ENCODE results near the gene TANC1.

TANC1 gene

DNA sequence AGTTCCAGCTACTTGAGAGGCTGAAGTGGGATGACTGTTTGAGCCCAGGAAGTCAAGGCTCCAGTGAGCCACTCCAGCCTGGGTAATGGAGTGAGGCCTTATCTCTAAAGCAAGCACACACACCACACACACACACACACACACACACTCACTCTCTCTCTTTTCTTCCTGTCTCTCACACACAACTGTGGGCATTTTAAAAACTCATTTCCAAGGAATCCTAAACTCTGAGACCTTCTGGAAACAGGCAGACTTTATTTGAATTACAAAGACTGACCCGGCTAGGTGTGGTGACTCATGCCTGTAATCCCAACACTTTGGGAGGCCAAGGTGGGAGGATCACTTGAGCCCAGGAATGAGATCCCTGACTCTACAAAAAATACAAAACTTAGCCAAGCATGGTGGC is 296.7 kb downstream of the TANC1 start:
- 77 to 83% methylated on average over 1 of the region's 1 CpG for WGBS, 2 experiments
- Histone ChIP-seq H3K9me3 (ENCODE audit: control insufficient read depth, low read length) (no peaks in the 10 kb centered on the region), H3K4me3 (ENCODE audit: insufficient read depth, low read depth, low read length) (no peak overlapping the region), H3K4me1 (ENCODE audit: control insufficient read depth, insufficient read depth, low read length) (no peaks in the 10 kb centered on the region), H3K36me3 (ENCODE audit: control insufficient read depth, insufficient read depth, low read length) (no peaks in the 10 kb centered on the region), H3K27me3 (ENCODE audit: control insufficient read depth, insufficient read depth, low read length, poor library complexity, severe bottlenecking) (no peaks in the 10 kb centered on the region), H3K27ac (ENCODE audit: insufficient read depth, low read depth, low read length, poor library complexity, severe bottlenecking) (no peak overlapping the region)

DNA sequence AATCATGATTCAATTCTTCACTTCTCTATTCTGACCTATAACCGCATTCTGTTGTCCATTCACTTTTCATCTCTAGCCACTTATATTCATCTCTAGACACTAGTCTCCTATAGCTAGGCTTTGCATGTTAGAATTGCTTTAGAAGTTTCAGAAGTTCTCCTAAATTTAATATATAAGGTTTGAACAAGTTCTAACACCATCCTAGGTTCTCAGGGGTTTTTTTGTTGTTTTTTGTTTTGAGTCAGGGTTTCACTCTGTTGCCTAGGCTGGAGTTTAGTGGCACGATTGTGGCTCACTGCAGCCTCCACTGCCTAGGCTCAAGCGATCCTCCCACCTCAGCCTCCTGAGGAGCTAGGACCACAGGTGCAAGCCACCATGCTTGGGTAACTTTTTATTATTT is 298.1 kb downstream of the TANC1 start:
- H3K27ac ChIP-seq (ENCODE audit: insufficient read depth, low read depth, low read length, poor library complexity, severe bottlenecking) = no peak overlapping the region
- no peak overlapping the region for H3K4me3 ChIP-seq (ENCODE audit: insufficient read depth, low read depth, low read length)
- no peaks in the 10 kb centered on the region for H3K9me3 ChIP-seq (ENCODE audit: control insufficient read depth, low read length)
- H3K4me1 ChIP-seq (ENCODE audit: control insufficient read depth, insufficient read depth, low read length) = no peaks in the 10 kb centered on the region
- no peaks in the 10 kb centered on the region for H3K36me3 ChIP-seq (ENCODE audit: control insufficient read depth, insufficient read depth, low read length)
- H3K27me3 ChIP-seq (ENCODE audit: control insufficient read depth, insufficient read depth, low read length, poor library complexity, severe bottlenecking) = no peaks in the 10 kb centered on the region
- WGBS, 2 experiments = 91 to 95% methylated on average over 3 of the region's 3 CpGs

- 96 to 100% methylated on average over 1 of the region's 1 CpG for WGBS, 2 experiments
- H3K9me3 ChIP-seq (ENCODE audit: control insufficient read depth, low read length) = no peaks in the 10 kb centered on the region
- H3K4me1 ChIP-seq (ENCODE audit: control insufficient read depth, insufficient read depth, low read length) = peaks cover 7% of the 10 kb centered on the region
- no peak overlapping the region for H3K27ac ChIP-seq (ENCODE audit: insufficient read depth, low read depth, low read length, poor library complexity, severe bottlenecking)
- no peaks in the 10 kb centered on the region for H3K27me3 ChIP-seq (ENCODE audit: control insufficient read depth, insufficient read depth, low read length, poor library complexity, severe bottlenecking)
- H3K4me3 ChIP-seq (ENCODE audit: insufficient read depth, low read depth, low read length) = no peak overlapping the region
- no peaks in the 10 kb centered on the region for H3K36me3 ChIP-seq (ENCODE audit: control insufficient read depth, insufficient read depth, low read length)
These were observed 299.5 kb downstream of the TANC1 start for GRCh38 chr2:159267921-159268320.

GRCh38 chr2:159270744-159271379 is 302.4 kb downstream of the TANC1 start:
- no peaks in the 10 kb centered on the region for H3K9me3 ChIP-seq (ENCODE audit: control insufficient read depth, low read length)
- no peak overlapping the region for H3K4me3 ChIP-seq (ENCODE audit: insufficient read depth, low read depth, low read length)
- peaks cover 7% of the 10 kb centered on the region for H3K4me1 ChIP-seq (ENCODE audit: control insufficient read depth, insufficient read depth, low read length)
- no peaks in the 10 kb centered on the region for H3K27me3 ChIP-seq (ENCODE audit: control insufficient read depth, insufficient read depth, low read length, poor library complexity, severe bottlenecking)
- H3K27ac ChIP-seq (ENCODE audit: insufficient read depth, low read depth, low read length, poor library complexity, severe bottlenecking) = no peak overlapping the region
- 94 to 96% methylated on average over 4 of the region's 4 CpGs for WGBS, 2 experiments
- no peaks in the 10 kb centered on the region for H3K36me3 ChIP-seq (ENCODE audit: control insufficient read depth, insufficient read depth, low read length)

DNA sequence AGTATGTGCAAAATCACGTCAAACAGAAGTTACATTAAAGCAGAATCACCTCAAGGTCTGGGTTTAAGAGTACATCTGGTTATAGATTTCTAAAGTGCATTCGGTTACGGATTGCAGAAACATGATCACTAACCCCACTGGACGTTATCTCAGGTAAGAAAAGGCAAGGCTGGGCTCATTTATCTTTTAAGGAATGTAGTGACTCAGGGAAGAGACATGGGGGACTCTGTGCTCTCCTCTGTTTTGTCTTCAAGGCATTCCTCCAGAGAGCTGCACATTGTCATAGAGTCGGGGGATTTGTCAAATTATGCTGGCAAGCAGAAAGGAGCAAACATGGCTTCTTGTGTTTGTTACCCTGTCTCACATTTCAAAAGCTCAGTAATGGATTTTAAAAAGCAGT is 303.7 kb downstream of the TANC1 start:
- Histone ChIP-seq H3K27ac (ENCODE audit: insufficient read depth, low read depth, low read length, poor library complexity, severe bottlenecking) (peak overlapping the region; percentile 50), H3K9me3 (ENCODE audit: control insufficient read depth, low read length) (no peaks in the 10 kb centered on the region), H3K36me3 (ENCODE audit: control insufficient read depth, insufficient read depth, low read length) (no peaks in the 10 kb centered on the region), H3K4me3 (ENCODE audit: insufficient read depth, low read depth, low read length) (no peak overlapping the region), H3K27me3 (ENCODE audit: control insufficient read depth, insufficient read depth, low read length, poor library complexity, severe bottlenecking) (no peaks in the 10 kb centered on the region), H3K4me1 (ENCODE audit: control insufficient read depth, insufficient read depth, low read length) (peaks cover 7% of the 10 kb centered on the region)
- WGBS, 2 experiments = 76 to 80% methylated on average over 5 of the region's 5 CpGs

DNA sequence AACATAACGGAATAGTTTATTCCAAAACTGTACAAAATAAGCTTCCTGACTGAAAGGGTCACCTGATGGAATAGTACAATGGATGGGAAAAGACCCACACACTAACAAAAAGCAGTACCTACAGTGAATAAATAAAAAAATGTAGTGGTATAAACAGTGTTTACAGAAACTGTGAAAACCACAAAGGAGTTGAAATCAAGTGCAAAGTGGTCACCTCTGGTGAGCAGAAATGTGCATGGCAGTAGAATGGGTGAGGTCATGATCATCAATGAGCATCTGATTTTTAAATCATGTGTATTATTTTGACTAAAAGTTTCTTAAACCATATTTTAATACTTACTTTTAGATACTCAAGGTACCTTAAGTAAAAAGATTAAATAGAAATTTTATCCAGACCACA is 306.7 kb downstream of the TANC1 start:
- 100% methylated on average over 1 of the region's 1 CpG; no CpG with 5 or more reads in 1 of the 2 experiments for WGBS, 2 experiments

DNA sequence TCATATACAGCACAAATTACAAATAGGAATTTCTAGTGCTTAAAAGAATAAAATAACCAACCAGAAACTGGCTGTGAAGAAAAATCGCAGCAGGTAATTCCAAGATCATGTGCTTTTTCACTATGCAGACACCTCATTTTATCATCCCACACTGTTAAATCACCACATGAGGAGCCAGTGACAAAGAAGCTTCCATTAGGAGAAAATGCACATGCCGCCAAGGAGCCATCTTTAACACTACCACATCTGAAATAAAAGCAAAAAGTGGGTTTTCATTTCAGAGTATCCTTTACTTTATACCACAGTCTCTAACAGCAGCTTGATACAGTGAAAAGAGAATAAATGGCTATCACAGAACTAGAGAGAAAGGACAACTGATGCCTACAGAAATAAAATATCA is 311.3 kb downstream of the TANC1 start:
- Histone ChIP-seq H3K4me1 (ENCODE audit: control insufficient read depth, insufficient read depth, low read length) (no peaks in the 10 kb centered on the region), H3K27ac (ENCODE audit: insufficient read depth, low read depth, low read length, poor library complexity, severe bottlenecking) (no peak overlapping the region), H3K36me3 (ENCODE audit: control insufficient read depth, insufficient read depth, low read length) (no peaks in the 10 kb centered on the region), H3K4me3 (ENCODE audit: insufficient read depth, low read depth, low read length) (no peak overlapping the region), H3K9me3 (ENCODE audit: control insufficient read depth, low read length) (no peaks in the 10 kb centered on the region), H3K27me3 (ENCODE audit: control insufficient read depth, insufficient read depth, low read length, poor library complexity, severe bottlenecking) (no peaks in the 10 kb centered on the region)
- WGBS, 2 experiments = 88 to 97% methylated on average over 2 of the region's 2 CpGs

More for the DNA sequence above, 306.7 kb downstream of the TANC1 start:
- H3K36me3 ChIP-seq (ENCODE audit: control insufficient read depth, insufficient read depth, low read length) = no peaks in the 10 kb centered on the region
- H3K4me1 ChIP-seq (ENCODE audit: control insufficient read depth, insufficient read depth, low read length) = peaks cover 7% of the 10 kb centered on the region
- no peaks in the 10 kb centered on the region for H3K27me3 ChIP-seq (ENCODE audit: control insufficient read depth, insufficient read depth, low read length, poor library complexity, severe bottlenecking)
- H3K4me3 ChIP-seq (ENCODE audit: insufficient read depth, low read depth, low read length) = no peak overlapping the region
- H3K9me3 ChIP-seq (ENCODE audit: control insufficient read depth, low read length) = no peaks in the 10 kb centered on the region
- no peak overlapping the region for H3K27ac ChIP-seq (ENCODE audit: insufficient read depth, low read depth, low read length, poor library complexity, severe bottlenecking)

DNA sequence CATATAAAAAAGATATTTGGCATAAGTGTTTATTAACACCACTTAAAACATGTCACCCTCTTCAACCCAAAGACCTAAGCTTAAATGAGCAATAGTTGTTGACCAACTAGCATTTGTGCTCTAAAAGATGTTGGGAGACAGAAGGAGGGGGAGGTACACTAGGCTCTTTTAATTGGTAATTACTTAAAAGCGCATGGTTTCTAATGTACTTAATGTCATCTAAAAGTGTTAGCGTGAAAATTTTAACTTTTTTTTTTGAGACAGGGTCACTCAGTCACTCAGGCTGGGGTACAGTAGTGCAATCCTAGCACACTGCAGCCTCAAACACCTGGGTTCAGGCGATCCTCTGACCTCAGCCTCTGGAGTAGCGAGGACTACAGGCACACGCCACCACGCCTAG is 312.6 kb downstream of the TANC1 start:
- Histone ChIP-seq H3K4me1 (ENCODE audit: control insufficient read depth, insufficient read depth, low read length) (peaks cover 4% of the 10 kb centered on the region), H3K27ac (ENCODE audit: insufficient read depth, low read depth, low read length, poor library complexity, severe bottlenecking) (no peak overlapping the region), H3K27me3 (ENCODE audit: control insufficient read depth, insufficient read depth, low read length, poor library complexity, severe bottlenecking) (no peaks in the 10 kb centered on the region), H3K4me3 (ENCODE audit: insufficient read depth, low read depth, low read length) (no peak overlapping the region), H3K36me3 (ENCODE audit: control insufficient read depth, insufficient read depth, low read length) (no peaks in the 10 kb centered on the region), H3K9me3 (ENCODE audit: control insufficient read depth, low read length) (no peaks in the 10 kb centered on the region)
- WGBS, 2 experiments = 94 to 96% methylated on average over 4 of the region's 6 CpGs

Measured in ectodermal cell (in vitro differentiated cells).